Myocyte (in vitro differentiated cells): ENCODE results near the gene VASN. TPM values are rescaled to one million over a fixed set of nuclear protein-coding genes. Genes with fewer than 3 reads are reported as not detected.

ENCODE experiments used
- DNase-seq: peaks from one replicate; pipeline ENCODE4 v3.0.0-alpha.2; 2012; ENCODE audit warnings: low read depth
- total RNA-seq: library from RNA; depleted of rRNA; stranded (reverse); fragments of >200 nt; gene quantifications from 2 replicates; pipeline ENCODE4 v1.2.3, GENCODE V29; 2014

VASN gene
- total RNA-seq, 1 donor from 2014 or later = 7.5 TPM

DNA sequence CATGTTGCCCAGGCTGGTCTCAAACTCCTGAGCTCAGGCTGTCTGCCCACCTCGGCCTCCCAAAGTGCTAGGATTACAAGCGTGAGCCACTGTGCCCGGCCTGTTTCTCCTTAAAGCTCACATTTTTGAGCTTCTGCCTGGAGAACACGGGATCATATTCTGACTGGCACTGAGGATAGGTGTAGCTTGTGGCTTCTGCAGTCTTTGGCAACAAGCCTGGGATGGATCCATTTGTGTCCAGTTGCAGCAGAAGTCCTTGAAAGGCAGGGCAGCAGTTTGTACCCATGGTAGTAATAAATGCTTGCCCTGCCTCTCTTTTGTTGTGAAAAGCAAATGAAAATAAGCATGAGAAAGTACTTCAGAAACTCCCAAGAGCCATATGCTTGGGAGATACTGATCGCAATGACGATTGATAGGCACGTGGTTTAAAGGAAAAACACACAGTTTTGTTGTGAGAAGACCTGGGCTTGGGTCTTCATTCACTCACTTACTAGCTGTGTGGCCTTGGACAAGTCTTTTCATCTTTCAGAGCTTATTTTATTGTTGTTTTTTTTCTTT lies 47.8 kb downstream of the VASN start:
- DNase-seq = peak; percentile 27

DNA sequence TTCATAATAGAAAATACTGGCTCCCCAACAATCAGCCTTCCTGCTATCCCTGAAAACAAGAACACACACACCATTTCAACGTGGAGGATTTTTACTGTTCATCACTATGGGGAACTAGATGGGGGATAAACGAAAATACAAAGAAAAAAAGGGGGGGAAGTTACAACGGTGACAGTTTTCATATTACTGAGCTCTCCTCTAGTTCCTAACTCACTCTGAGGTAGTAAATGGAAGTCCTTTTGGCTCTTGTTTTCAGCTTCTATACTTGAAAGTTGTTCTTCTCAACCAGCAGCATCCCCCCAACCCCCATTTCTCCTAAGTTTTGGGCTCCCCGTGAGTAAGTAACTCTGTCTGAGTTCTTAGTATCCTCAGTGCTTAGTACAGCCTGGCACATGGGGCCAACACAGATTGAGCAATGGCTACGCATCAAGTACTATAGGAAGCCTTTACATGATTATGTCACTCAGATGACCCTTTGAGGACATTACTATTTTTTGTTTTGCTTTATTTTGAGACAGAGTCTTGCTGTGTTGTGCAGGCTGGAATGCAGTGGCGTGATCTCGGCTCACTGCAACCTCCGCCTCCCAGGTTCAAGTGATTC lies 49.0 kb downstream of the VASN start:
- DNase-seq = no peak

DNA sequence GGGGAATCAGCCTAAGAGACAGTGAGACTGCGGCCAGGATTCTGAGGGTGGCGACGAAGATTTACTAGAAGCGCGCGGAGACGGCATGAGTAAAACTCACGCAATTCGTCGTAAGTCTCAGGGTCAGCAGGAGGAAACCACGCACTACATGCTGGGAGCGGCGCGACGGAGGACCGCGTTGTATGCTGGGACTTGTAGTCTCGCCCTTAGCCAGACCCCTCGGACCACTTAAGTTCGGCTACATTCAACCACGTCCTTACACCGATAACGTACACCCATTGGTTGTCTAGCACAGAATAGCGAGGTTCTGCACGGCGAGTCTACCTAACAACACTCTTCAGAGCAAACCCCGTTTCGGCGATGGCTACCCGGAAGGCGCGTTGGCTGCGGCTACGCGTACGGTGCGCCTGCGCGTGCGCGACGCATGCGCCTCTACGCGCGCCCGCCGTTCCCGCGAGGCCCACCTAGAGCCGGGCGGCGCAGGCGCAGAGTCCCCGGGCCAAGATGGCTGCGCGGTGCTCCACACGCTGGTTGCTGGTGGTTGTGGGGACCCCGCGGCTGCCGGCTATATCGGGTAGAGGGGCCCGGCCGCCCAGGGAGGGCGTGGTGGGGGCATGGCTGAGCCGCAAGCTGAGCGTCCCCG lies 53.9 kb downstream of the VASN start, which contains the start of gene DNAJA3:
TSS of gene DNAJA3 (plus strand) at position 491 of the 643 bp plus-strand sequence. CDS start at position 505, 14 bp downstream.
- peak; percentile 94 for DNase-seq

DNA sequence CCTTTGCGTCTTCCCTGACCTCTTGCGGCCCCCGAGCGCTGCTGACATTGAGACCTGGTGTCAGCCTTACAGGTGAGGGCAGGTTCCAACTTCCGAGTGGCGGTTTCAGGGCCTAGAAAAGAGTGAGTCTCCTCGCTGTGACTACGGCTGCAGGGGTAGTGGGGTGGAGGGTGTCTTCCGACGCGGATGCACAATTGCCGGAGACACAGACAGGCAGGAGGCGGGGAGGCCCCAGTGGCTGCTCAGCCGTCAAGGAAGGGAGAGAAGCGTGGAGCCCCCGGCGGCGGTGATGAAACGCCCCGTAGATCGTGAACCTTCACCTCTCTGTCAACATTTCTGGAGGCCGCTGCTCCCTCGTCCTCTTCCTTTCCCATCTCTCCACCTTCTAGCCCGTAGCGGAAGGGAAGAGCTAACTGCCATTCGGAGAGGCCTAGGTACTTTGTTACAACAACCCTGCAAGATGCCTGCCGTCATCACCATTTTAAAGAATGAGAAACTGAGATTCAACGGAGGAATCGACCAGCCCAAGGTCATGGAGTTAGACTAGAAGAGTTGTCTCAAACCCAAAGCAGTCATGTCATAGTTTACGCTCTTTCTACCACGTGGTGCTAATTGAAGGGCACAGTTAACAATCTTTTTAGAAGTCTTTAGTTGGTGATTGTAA lies 54.5 kb downstream of the VASN start:
- no peak for DNase-seq

DNA sequence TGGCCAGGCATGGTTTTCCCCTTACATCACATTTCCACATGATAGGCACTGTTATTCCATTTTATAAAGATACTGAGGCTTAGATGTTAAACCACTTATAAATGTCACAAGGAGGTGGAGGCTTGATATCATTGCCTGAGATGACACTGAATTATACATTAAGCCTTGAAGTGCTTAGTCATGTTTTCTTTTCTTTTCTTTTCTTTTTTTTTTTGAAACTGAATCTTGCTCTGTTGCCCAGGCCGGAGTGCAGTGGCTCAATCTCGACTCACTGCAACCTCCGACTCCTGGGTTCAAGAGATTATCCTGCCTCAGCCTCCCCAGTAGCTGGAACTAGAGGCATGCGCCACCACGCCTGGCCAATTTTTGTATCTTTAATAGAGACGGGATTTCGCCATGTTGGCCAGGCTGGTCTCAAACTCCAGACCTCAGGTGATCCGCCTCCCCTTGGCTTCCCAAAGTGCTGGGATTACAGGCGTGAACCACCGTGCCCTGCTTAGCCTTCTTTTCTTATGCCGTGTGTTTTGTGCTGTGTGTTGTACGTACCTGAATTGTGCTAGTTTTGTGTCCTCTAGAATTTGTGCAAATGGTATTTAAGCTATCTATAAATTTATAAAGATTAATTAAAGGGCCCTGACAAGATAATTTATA lies 55.2 kb downstream of the VASN start:
- DNase-seq = no peak

DNA sequence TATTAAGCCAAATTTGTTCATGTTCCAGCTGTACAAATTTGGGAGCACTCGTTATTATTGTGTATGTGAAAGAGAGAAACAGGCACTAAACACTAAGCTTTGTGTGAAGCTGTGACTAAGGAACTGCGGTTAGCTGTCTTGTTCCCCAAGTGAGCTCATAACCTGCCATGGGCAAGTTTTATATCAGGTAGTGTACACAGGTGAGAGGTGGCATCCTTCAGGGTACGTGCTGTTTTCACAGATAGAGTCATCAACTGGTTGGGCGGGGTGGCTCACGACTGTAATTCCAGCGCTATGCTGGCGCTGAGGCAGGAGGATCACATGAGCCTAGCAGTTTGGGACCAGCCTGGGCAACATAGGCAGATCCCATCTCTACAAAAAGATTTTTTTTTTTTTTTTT lies 56.9 kb downstream of the VASN start:
- DNase-seq = no peak

DNA sequence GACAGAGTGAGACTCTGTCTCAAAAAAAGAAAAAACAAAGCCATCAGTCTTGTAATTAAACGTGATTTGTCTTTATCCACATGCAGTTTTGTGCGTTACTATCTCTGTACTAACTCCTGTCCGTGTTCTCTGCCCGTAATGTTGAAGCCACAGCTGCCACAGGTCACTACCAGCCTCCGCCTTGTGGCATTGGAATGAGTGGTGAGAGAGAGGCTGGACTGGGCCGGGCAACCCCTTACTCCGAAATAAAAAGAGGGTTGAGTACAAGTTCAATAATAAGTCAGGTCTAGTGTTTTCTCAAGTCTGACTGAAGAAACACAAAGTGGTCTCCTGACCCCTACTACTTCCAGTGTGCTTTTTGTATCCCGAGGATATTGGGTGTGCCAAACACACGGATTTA lies 59.4 kb downstream of the VASN start:
- DNase-seq = no peak

Other genes with a start within 250 kb of the VASN start
- 1.9 and 2.7 TPM in 2 replicates for gene SRL, start 129.8 kb upstream of the VASN start, total RNA-seq
- 4.4 and 5.0 TPM in 2 replicates for gene TFAP4, start 98.8 kb upstream of the VASN start, total RNA-seq
- 3.3 and 4.5 TPM in 2 replicates for gene GLIS2, start 55.8 kb upstream of the VASN start, total RNA-seq
- 28.4 and 50.7 TPM in 2 replicates for gene PAM16, start 20.5 kb upstream of the VASN start, total RNA-seq
- 122 and 370 TPM in 2 replicates for gene CORO7, start 44.7 kb downstream of the VASN start, total RNA-seq
- 67.6 and 72.7 TPM in 2 replicates for gene DNAJA3, start 54.0 kb downstream of the VASN start, total RNA-seq
- gene NMRAL1, start 102.8 kb downstream of the VASN start, total RNA-seq = 22.6 and 35.8 TPM in 2 replicates
- 35.4 and 37.5 TPM in 2 replicates for gene HMOX2, start 104.5 kb downstream of the VASN start, total RNA-seq
- gene CDIP1, start 166.9 kb downstream of the VASN start, total RNA-seq = 30.6 and 38.4 TPM in 2 replicates
- 0.11 and 0.16 TPM in 2 replicates for gene C16orf96, start 184.5 kb downstream of the VASN start, total RNA-seq
- gene UBALD1, start 243.0 kb downstream of the VASN start, total RNA-seq = 10.0 and 12.8 TPM in 2 replicates